Neural crest cell (in vitro differentiated cells): Measurements from ENCODE around the gene MRPL34. TPM values are rescaled to one million over a fixed set of nuclear protein-coding genes. Genes with fewer than 3 reads are reported as not detected.

ENCODE experiments used
- DNase-seq: peaks from one replicate; pipeline ENCODE4 v3.0.0; 2021; ENCODE audit warnings: low read depth, mixed read lengths, low spot score
- H3K27ac Mint-ChIP-seq: one replicate; pipeline ENCODE4 v1.8.0; 2021; ENCODE audit warnings: mild to moderate bottlenecking, mixed read lengths; ENCODE audit not compliant: unreplicated experiment
- H3K27me3 Mint-ChIP-seq: 2 replicates; pipeline ENCODE4 v1.8.0; 2021; ENCODE audit warnings: low read depth, mild to moderate bottlenecking, mixed read lengths
- H3K36me3 Mint-ChIP-seq: 2 replicates; pipeline ENCODE4 v1.8.0; 2021; ENCODE audit warnings: low read depth, mild to moderate bottlenecking, mixed read lengths
- H3K4me1 Mint-ChIP-seq: 2 replicates; pipeline ENCODE4 v1.8.0; 2021; ENCODE audit warnings: mixed read lengths
- H3K4me3 Mint-ChIP-seq: one replicate; pipeline ENCODE4 v1.8.0; 2021; ENCODE audit warnings: mild to moderate bottlenecking, mixed read lengths
- H3K9me3 Mint-ChIP-seq: 2 replicates; pipeline ENCODE4 v1.8.0; 2021; ENCODE audit warnings: mixed read lengths
- CTCF ChIP-seq: fragments of 200-600 bp; sonication (generic); conservative IDR thresholded peaks from 2 replicates; pipeline ENCODE4 v1.5.0; 2021; ENCODE audit warnings: antibody characterized with exemption, mild to moderate bottlenecking
- total RNA-seq: library from RNA; stranded (reverse); gene quantifications from 2 replicates; pipeline ENCODE4 v1.2.1, GENCODE V29; 2021

MRPL34 gene
- total RNA-seq, 1 donor from 2014 or later: 74.2 TPM

- DNase-seq: no peak
- H3K4me1 Mint-ChIP-seq: peaks cover 22% of the 10 kb centered on the region
- peak overlapping the region; percentile 94 for H3K4me3 Mint-ChIP-seq
- H3K27ac Mint-ChIP-seq: peak overlapping the region; percentile 90
- no peaks in the 10 kb centered on the region for H3K9me3 Mint-ChIP-seq
- H3K36me3 Mint-ChIP-seq: peaks cover 8% of the 10 kb centered on the region
- peaks cover 21% of the 10 kb centered on the region for H3K27me3 Mint-ChIP-seq
- TF ChIP-seq CTCF: no peak
Observed at GRCh38 chr19:17333611-17334413, 28.1 kb downstream of the MRPL34 start.

- Mint-ChIP-seq H3K4me3 (peak within 1 kb of the TSS; percentile 97), H3K36me3 (peaks cover 8% of the 10 kb centered on the region), H3K4me1 (peaks cover 22% of the 10 kb centered on the region), H3K9me3 (no peaks in the 10 kb centered on the region), H3K27ac (peak within 1 kb of the TSS; percentile 90), H3K27me3 (peaks cover 17% of the 10 kb centered on the region)
- no peak for TF ChIP-seq CTCF
- DNase-seq: peak; percentile 95
Observed at GRCh38 chr19:17334414-17335409, 29.0 kb downstream of the MRPL34 start, which contains the start of gene ANO8. ANO8 (minus strand) TSS chr19:17334855; CDS start chr19:17334670, 185 bp downstream.

- H3K27me3 Mint-ChIP-seq: peaks cover 10% of the 10 kb centered on the region
- H3K36me3 Mint-ChIP-seq: peaks cover 8% of the 10 kb centered on the region
- peak overlapping the region; percentile 97 for H3K4me3 Mint-ChIP-seq
- H3K9me3 Mint-ChIP-seq: no peaks in the 10 kb centered on the region
- no peak for TF ChIP-seq CTCF
- H3K27ac Mint-ChIP-seq: no peak overlapping the region
- H3K4me1 Mint-ChIP-seq: peaks cover 22% of the 10 kb centered on the region
- DNase-seq: no peak
Observed at GRCh38 chr19:17335575-17335974, 29.9 kb downstream of the MRPL34 start.

- no peak for TF ChIP-seq CTCF
- H3K9me3 Mint-ChIP-seq: no peaks in the 10 kb centered on the region
- H3K36me3 Mint-ChIP-seq: peaks cover 5% of the 10 kb centered on the region
- peak within 1 kb of the TSS; percentile 39 for H3K27ac Mint-ChIP-seq
- peak; percentile 91 for DNase-seq
- H3K27me3 Mint-ChIP-seq: peaks cover 5% of the 10 kb centered on the region
- H3K4me1 Mint-ChIP-seq: peaks cover 22% of the 10 kb centered on the region
- peak within 1 kb of the TSS; percentile 93 for H3K4me3 Mint-ChIP-seq
Observed at GRCh38 chr19:17336872-17337674, 31.4 kb downstream of the MRPL34 start, which contains the start of gene GTPBP3. GTPBP3 (plus strand) TSS chr19:17337553; CDS start chr19:17337612, 59 bp downstream.
